ENCODE measurements around the gene TBC1D4.

Gene TBC1D4

DNA sequence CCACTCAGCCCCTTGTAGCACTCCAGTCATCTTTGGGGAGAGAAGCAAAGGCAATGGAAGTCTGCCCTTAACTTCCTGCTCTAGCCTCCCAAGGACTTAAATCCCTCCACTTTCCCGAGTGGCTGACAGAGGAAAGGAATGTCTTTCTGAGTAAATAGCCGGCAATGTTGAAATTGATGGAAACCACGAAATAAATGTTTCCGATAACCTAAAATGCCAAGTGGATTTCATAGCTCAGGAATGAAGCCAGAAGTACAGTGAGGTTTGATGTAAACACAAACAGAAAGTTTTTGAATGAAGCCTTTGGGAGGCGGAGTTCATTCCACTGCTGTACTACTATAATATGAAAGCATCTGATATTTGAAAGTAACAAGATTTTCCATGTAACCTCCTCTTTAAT is 14.0 kb upstream of the TBC1D4 start:
- no peak for TF ChIP-seq ZFX (IDR thresholded peaks at IDR 0.05; ENCODE audit: borderline replicate concordance)
- TF ChIP-seq, protein P1, sequence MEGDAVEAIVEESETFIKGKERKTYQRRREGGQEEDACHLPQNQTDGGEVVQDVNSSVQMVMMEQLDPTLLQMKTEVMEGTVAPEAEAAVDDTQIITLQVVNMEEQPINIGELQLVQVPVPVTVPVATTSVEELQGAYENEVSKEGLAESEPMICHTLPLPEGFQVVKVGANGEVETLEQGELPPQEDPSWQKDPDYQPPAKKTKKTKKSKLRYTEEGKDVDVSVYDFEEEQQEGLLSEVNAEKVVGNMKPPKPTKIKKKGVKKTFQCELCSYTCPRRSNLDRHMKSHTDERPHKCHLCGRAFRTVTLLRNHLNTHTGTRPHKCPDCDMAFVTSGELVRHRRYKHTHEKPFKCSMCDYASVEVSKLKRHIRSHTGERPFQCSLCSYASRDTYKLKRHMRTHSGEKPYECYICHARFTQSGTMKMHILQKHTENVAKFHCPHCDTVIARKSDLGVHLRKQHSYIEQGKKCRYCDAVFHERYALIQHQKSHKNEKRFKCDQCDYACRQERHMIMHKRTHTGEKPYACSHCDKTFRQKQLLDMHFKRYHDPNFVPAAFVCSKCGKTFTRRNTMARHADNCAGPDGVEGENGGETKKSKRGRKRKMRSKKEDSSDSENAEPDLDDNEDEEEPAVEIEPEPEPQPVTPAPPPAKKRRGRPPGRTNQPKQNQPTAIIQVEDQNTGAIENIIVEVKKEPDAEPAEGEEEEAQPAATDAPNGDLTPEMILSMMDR (IDR thresholded peaks at IDR 0.05), result no peak
- H3K27ac ChIP-seq, result no peak overlapping the region

DNA sequence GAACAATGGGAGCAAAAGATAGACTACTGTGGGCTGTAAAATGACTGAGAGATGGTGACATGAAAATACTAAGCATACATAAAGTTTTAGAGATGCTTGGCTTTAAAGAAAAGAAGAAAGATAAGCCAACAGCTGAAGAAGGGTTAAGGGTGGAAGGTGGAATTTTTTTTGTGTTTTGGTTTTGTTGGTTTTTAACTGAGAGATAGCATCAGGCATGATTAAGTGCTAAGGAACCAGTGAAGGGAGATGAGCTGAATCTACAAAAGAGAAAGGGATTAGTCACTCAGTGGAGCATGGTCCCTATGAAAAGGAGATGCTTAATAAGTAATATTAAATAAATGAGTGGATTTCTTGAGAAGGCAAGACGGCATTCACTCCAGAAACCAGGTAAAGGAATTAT is 12.5 kb upstream of the TBC1D4 start:
- TF ChIP-seq, protein P1 (IDR thresholded peaks at IDR 0.05), result no peak
- no peak for TF ChIP-seq ZFX (IDR thresholded peaks at IDR 0.05; ENCODE audit: borderline replicate concordance)
- H3K27ac ChIP-seq, result no peak overlapping the region

DNA sequence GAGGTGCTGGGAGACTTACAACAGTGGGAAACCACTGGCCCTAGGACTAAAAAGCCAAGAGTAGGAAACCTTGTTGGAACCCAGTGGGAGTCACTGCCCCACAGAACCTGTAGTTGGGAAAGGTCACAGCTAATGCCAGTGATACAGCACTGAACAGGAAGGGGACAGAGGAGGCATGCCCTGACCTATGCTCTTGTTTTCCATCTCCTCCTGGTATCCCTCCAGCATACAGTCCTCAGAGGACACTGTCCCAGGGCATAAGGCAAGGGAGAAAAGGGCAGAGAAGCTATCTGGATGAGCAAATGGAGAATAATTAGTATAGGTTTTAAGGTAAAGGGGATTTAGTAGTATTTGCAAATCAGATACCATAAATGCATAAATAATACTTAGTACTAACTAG is 11.2 kb upstream of the TBC1D4 start:
- no peak overlapping the region for H3K27ac ChIP-seq
- TF ChIP-seq ZFX (IDR thresholded peaks at IDR 0.05; ENCODE audit: borderline replicate concordance), result no peak
- TF ChIP-seq, protein P1 (IDR thresholded peaks at IDR 0.05), result no peak

DNA sequence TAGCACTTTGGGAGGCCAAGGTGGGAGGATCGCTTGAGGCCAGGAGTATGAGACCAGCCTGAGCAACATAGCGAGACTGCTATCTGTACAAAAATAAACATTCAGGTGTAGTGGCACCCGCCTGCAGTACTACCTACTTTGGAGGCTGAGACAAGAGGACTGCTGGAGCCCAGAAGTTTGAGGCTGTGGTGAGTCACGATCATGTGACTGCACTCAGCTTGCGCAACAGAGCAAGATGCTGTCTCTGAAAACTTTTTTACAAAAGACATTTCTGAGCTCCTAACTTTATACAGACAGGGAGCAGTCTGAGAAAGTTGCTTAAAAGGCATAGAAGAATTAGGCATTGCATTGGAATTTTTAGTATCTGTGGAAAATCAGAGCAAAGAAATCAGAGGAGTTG is 10.4 kb upstream of the TBC1D4 start:
- H3K27ac ChIP-seq, result no peak overlapping the region

DNA sequence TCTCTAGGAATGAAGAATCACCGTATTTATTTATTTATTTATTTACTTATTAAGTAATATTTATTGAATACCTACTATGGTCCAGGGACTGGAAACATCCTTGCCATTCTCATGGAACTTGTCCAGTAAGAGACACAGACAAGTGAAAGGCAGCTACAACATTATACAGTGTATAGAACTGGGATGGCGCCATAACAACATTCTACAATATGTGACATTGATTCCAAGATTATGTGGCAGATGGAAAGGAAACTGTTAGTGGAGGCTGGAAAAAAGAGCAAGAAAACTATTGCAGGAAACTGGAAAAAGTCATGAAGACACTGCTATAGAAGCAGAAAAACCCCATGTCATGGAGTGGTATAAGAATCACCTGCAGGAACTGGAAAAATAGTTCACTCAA is 9.4 kb upstream of the TBC1D4 start:
- H3K27ac ChIP-seq, result no peak overlapping the region
- TF ChIP-seq, protein P1 (IDR thresholded peaks at IDR 0.05), result no peak
- TF ChIP-seq ZFX (IDR thresholded peaks at IDR 0.05; ENCODE audit: borderline replicate concordance), result no peak

More for the DNA sequence above, 10.4 kb upstream of the TBC1D4 start:
- TF ChIP-seq, protein P1 (IDR thresholded peaks at IDR 0.05), result no peak
- TF ChIP-seq ZFX (IDR thresholded peaks at IDR 0.05; ENCODE audit: borderline replicate concordance), result no peak

DNA sequence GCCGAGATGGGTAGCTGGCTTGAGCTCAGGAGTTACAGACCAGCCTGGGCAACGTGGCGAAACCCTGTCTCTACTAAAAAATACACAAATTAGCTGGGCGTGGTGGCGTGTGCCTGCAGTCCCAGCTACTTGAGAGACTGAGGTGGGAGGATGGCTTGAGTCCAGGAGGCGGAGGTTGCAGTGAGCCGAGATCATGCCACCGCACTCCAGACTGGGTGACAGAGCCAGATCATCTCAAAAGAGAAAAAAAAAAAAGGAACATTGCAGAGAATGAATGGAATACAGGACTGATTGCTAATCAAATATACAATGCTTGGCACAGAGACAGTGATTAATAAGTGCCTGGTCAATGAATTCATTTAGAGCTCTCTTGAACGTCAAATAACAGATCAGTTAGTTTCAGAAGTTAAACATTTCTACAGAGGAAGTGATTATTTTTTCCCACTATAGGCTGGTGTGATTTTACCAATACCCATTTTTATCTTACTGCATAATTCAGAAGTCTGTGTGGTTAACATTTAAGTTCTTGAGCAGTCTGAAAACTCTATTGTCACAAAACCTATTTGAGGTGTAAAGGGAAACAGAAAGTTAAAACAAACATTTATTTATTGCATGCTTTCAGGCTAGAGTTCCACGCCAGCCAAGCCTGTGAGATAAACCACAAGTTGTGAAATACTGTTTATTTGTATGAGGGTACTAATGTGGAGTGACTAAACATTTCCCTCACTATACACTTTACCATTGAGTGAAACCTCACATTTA is 7.7 kb upstream of the TBC1D4 start:
- no peak for TF ChIP-seq ZFX (IDR thresholded peaks at IDR 0.05; ENCODE audit: borderline replicate concordance)
- TF ChIP-seq, protein P1 (IDR thresholded peaks at IDR 0.05), result no peak
- H3K27ac ChIP-seq, result no peak overlapping the region

All from 22Rv1 (cell line).